ENCODE results near the gene PPIH. TPM values are rescaled to one million over a fixed set of nuclear protein-coding genes. Genes with fewer than 3 reads are reported as not detected.
A peak's percentile ranks its signal among the peaks of the same experiment; 100 is the strongest.

The PPIH gene
- total RNA-seq: 25.6 TPM
- polyA plus RNA-seq (ENCODE audit: insufficient read depth, low read depth, low replicate concordance): 40.7 TPM
- long read RNA-seq, donor 1, partial matches to known transcripts: 12 of 16 reads
- long read RNA-seq, donor 1, other reads (novel, unspliced or antisense): 0 of 16 reads
- long read RNA-seq, donor 2, transcript PPIH-201 (10 exons, 752 nt): major isoform, 10 of 16 reads
- long read RNA-seq, donor 2, partial matches to known transcripts: 6 of 16 reads
- long read RNA-seq, donor 2, other reads (novel, unspliced or antisense): 0 of 16 reads
- long read RNA-seq, donor 3, partial matches to known transcripts: 0 of 4 reads
- long read RNA-seq, donor 3, other reads (novel, unspliced or antisense): 0 of 4 reads
- long read RNA-seq, donor 4, partial matches to known transcripts: 0 of 1 reads
- long read RNA-seq, donor 4, other reads (novel, unspliced or antisense): 0 of 1 reads
- long read RNA-seq, donor 5, partial matches to known transcripts: 0 of 3 reads
- long read RNA-seq, donor 5, other reads (novel, unspliced or antisense): 0 of 3 reads
- long read RNA-seq, donor 6, transcript PPIH-201 (10 exons, 752 nt): major isoform, 23 of 38 reads
- long read RNA-seq, donor 6, partial matches to known transcripts: 15 of 38 reads
- long read RNA-seq, donor 6, other reads (novel, unspliced or antisense): 0 of 38 reads
- long read RNA-seq, donor 7, partial matches to known transcripts: 13 of 21 reads
- long read RNA-seq, donor 7, other reads (novel, unspliced or antisense): 6 of 21 reads
- long read RNA-seq, donor 8, transcript PPIH-201 (10 exons, 752 nt): major isoform, 17 of 18 reads
- long read RNA-seq, donor 8, partial matches to known transcripts: 0 of 18 reads
- long read RNA-seq, donor 8, other reads (novel, unspliced or antisense): 0 of 18 reads
- long read RNA-seq, donor 9, partial matches to known transcripts: 0 of 2 reads
- long read RNA-seq, donor 9, other reads (novel, unspliced or antisense): 0 of 2 reads
- long read RNA-seq, donor 10, partial matches to known transcripts: 7 of 9 reads
- long read RNA-seq, donor 10, other reads (novel, unspliced or antisense): 0 of 9 reads

DNA sequence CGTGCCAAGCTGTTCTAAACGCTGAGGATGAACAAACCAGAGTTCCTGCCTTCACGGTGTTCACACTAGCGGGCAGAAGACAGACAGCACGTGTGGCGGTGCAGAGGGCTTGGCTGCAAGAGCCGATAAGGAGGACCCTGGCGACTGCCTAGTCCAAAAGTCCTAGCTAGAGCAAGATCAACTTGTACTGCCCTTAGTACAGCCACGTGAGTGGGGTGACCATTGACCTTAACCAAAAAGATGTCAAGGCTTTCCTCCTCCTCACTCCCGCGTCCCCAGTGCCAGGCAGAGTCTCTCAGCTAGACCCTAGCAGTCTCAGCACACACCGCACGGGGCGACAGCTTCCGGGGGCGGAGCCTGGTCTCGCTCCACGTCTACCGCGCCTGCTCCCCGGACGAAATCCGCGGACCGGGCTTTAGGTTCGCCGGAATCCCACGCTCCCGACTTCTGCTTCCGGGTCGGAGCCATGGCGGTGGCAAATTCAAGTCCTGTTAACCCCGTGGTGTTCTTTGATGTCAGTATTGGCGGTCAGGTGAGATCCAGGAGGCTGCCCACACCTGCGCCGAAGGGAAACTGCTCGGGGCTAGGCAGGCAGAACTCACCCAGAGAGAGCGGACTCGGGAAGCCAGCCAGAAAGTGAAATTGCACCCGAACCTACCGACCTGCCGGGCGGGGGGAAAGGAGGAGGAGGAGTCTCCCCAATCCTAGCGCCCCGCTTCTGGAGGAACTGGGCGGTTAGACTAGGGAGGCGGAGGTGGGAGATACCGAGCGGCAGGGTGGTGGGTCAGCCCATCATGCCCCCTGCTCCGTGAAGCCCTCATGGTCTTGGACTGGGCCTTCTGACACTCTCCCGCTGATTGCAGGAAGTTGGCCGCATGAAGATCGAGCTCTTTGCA lies at the start of gene PPIH:
PPIH (plus strand) TSS at position 443 of the 896 bp plus-strand sequence; CDS start at position 467, 24 bp downstream.
- Histone ChIP-seq H3K36me3 (ENCODE audit: control insufficient read depth in 2 of 3, insufficient read depth in 3 of 3, low read length in 3 of 3) (peaks cover 0 to 3% (median 0%) of the 10 kb centered on the region in 3 donors), H3K27me3 (ENCODE audit: control insufficient read depth, insufficient read depth, low read length) (no peaks in the 10 kb centered on the region), H3K27ac (ENCODE audit: low read depth in 2 of 2, low read length in 2 of 2) (peak within 1 kb of the TSS; percentile 62 to 83), H3K9ac (ENCODE audit: low read length in 3 of 3) (peak within 1 kb of the TSS; percentile 48 to 97 (median 84)), H3K4me1 (ENCODE audit: control insufficient read depth in 2 of 3, insufficient read depth in 2 of 3, low read depth in 1 of 3, low read length in 3 of 3) (peaks cover 0 to 7% (median 5%) of the 10 kb centered on the region in 3 donors), H3K4me3 (ENCODE audit: low read length in 3 of 3) (peak within 1 kb of the TSS; percentile 77 to 99 (median 94)), H3K9me3 (ENCODE audit: control insufficient read depth in 2 of 3, insufficient read depth in 1 of 3, low read length in 3 of 3) (no peaks in the 10 kb centered on the region)
- intact Hi-C loops (cut with DNase I): no loop called here
- peak; percentile 96 to 98 (median 98) for DNase-seq
- TF ChIP-seq, protein P1, sequence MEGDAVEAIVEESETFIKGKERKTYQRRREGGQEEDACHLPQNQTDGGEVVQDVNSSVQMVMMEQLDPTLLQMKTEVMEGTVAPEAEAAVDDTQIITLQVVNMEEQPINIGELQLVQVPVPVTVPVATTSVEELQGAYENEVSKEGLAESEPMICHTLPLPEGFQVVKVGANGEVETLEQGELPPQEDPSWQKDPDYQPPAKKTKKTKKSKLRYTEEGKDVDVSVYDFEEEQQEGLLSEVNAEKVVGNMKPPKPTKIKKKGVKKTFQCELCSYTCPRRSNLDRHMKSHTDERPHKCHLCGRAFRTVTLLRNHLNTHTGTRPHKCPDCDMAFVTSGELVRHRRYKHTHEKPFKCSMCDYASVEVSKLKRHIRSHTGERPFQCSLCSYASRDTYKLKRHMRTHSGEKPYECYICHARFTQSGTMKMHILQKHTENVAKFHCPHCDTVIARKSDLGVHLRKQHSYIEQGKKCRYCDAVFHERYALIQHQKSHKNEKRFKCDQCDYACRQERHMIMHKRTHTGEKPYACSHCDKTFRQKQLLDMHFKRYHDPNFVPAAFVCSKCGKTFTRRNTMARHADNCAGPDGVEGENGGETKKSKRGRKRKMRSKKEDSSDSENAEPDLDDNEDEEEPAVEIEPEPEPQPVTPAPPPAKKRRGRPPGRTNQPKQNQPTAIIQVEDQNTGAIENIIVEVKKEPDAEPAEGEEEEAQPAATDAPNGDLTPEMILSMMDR (IDR thresholded peaks at IDR 0.05; ENCODE audit: borderline replicate concordance, extremely low read depth, insufficient read depth): peak; percentile 37
- FAIRE-seq: no peak

DNA sequence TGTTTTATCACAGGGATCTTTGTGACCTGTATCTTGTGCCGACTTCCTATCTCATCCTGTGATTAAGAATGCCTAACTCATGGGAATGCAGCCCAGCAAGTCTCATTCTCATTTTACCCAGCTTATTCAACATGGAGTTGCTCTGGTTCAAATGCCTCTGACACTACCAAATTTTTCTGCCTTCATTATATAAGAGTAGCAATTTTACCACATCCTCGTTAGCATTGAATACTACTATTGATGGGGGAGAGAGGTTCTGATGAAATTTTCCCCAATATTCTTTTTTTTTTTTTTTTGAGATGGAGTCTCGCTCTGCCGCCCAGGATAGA lies 44.5 kb upstream of the PPIH start:
- intact Hi-C loops (cut with DNase I): no loop called here
- DNase-seq: no peak
- Histone ChIP-seq H3K36me3 (ENCODE audit: control insufficient read depth in 2 of 3, insufficient read depth in 3 of 3, low read length in 3 of 3) (peaks cover 0 to 2% (median 0%) of the 10 kb centered on the region in 3 donors), H3K27me3 (ENCODE audit: control insufficient read depth, insufficient read depth, low read length) (no peaks in the 10 kb centered on the region), H3K9me3 (ENCODE audit: control insufficient read depth in 2 of 3, insufficient read depth in 1 of 3, low read length in 3 of 3) (no peaks in the 10 kb centered on the region), H3K4me1 (ENCODE audit: control insufficient read depth in 2 of 3, insufficient read depth in 2 of 3, low read depth in 1 of 3, low read length in 3 of 3) (no peaks in the 10 kb centered on the region), H3K27ac (ENCODE audit: low read depth in 2 of 2, low read length in 2 of 2) (no peak overlapping the region), H3K9ac (ENCODE audit: low read length in 3 of 3) (no peak overlapping the region), H3K4me3 (ENCODE audit: low read length in 3 of 3) (no peak overlapping the region)
- no peak for FAIRE-seq
- TF ChIP-seq, protein P1 (IDR thresholded peaks at IDR 0.05; ENCODE audit: borderline replicate concordance, extremely low read depth, insufficient read depth): no peak

DNA sequence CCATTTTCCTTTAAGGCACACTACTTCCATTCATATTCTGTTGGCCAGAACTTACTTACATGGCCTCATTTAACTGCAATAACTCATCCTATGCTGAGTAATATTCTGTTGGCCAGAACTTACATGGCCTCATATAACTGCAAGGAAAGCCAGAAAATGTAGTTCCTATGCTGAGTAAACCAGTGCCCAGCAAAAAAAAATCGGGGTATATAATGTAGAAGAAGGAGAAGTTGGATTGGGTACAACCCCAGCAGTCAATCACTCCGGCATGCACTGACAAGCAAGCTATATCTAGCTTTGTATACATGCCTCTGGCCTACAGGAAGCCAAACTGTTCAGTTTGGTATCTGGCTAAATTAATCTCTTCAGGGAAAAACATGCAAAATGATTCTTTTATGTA lies 39.4 kb upstream of the PPIH start:
- DNase-seq (no peak), FAIRE-seq (no peak)
- H3K4me3 ChIP-seq (ENCODE audit: low read length in 3 of 3): no peak overlapping the region
- no peaks in the 10 kb centered on the region for H3K4me1 ChIP-seq (ENCODE audit: control insufficient read depth in 2 of 3, insufficient read depth in 2 of 3, low read depth in 1 of 3, low read length in 3 of 3)
- H3K27ac ChIP-seq (ENCODE audit: low read depth in 2 of 2, low read length in 2 of 2): no peak overlapping the region
- no peak overlapping the region for H3K9ac ChIP-seq (ENCODE audit: low read length in 3 of 3)
- H3K27me3 ChIP-seq (ENCODE audit: control insufficient read depth, insufficient read depth, low read length): no peaks in the 10 kb centered on the region
- intact Hi-C loops (cut with DNase I): no loop called here
- no peaks in the 10 kb centered on the region for H3K36me3 ChIP-seq (ENCODE audit: control insufficient read depth in 2 of 3, insufficient read depth in 3 of 3, low read length in 3 of 3)
- TF ChIP-seq, protein P1 (IDR thresholded peaks at IDR 0.05; ENCODE audit: borderline replicate concordance, extremely low read depth, insufficient read depth): no peak
- H3K9me3 ChIP-seq (ENCODE audit: control insufficient read depth in 2 of 3, insufficient read depth in 1 of 3, low read length in 3 of 3): no peaks in the 10 kb centered on the region
